ENCODE data around the gene USP25. TPM values are rescaled to one million over a fixed set of nuclear protein-coding genes. Genes with fewer than 3 reads are reported as not detected.

USP25 gene
- total RNA-seq, 1 donor from 2014 or later = 54.5 TPM

GRCh38 chr21:15753741-15754140, 24.0 kb downstream of the USP25 start:
- H3K27me3 ChIP-seq (ENCODE audit: control insufficient read depth, insufficient read depth, low read length) = no peaks in the 10 kb centered on the region
- peaks cover 1% of the 10 kb centered on the region for H3K36me3 ChIP-seq (ENCODE audit: control insufficient read depth, insufficient read depth, low read length)
- DNase-seq (ENCODE audit: low read depth) (no peak), FAIRE-seq (no peak)
- no peak for TF ChIP-seq CTCF (IDR thresholded peaks at IDR 0.05; ENCODE audit: insufficient read depth, low read length, severe bottlenecking)
- no peak overlapping the region for H3K4me3 ChIP-seq (ENCODE audit: low read depth, low read length)

- Histone ChIP-seq H3K36me3 (ENCODE audit: control insufficient read depth, insufficient read depth, low read length) (peaks cover 1% of the 10 kb centered on the region), H3K27me3 (ENCODE audit: control insufficient read depth, insufficient read depth, low read length) (no peaks in the 10 kb centered on the region), H3K4me3 (ENCODE audit: low read depth, low read length) (no peak overlapping the region)
- TF ChIP-seq CTCF (IDR thresholded peaks at IDR 0.05; ENCODE audit: insufficient read depth, low read length, severe bottlenecking) = no peak
- FAIRE-seq (peak; percentile 36), DNase-seq (ENCODE audit: low read depth) (peak; percentile 88)
These were observed 24.9 kb downstream of the USP25 start for GRCh38 chr21:15754640-15755039.

- no peak overlapping the region for H3K4me3 ChIP-seq (ENCODE audit: low read depth, low read length)
- TF ChIP-seq CTCF (IDR thresholded peaks at IDR 0.05; ENCODE audit: insufficient read depth, low read length, severe bottlenecking) = no peak
- DNase-seq (ENCODE audit: low read depth) (no peak), FAIRE-seq (no peak)
- peaks cover 1% of the 10 kb centered on the region for H3K36me3 ChIP-seq (ENCODE audit: control insufficient read depth, insufficient read depth, low read length)
- H3K27me3 ChIP-seq (ENCODE audit: control insufficient read depth, insufficient read depth, low read length) = no peaks in the 10 kb centered on the region
These were observed 25.3 kb downstream of the USP25 start for GRCh38 chr21:15755125-15755524.

GRCh38 chr21:15759469-15759868, 29.7 kb downstream of the USP25 start:
- no peak overlapping the region for H3K4me3 ChIP-seq (ENCODE audit: low read depth, low read length)
- peaks cover 1% of the 10 kb centered on the region for H3K36me3 ChIP-seq (ENCODE audit: control insufficient read depth, insufficient read depth, low read length)
- DNase-seq (ENCODE audit: low read depth) = no peak
- TF ChIP-seq CTCF (IDR thresholded peaks at IDR 0.05; ENCODE audit: insufficient read depth, low read length, severe bottlenecking) = no peak
- no peak for FAIRE-seq
- H3K27me3 ChIP-seq (ENCODE audit: control insufficient read depth, insufficient read depth, low read length) = no peaks in the 10 kb centered on the region

- FAIRE-seq = no peak
- DNase-seq (ENCODE audit: low read depth) = no peak
- no peaks in the 10 kb centered on the region for H3K27me3 ChIP-seq (ENCODE audit: control insufficient read depth, insufficient read depth, low read length)
- no peak for TF ChIP-seq CTCF (IDR thresholded peaks at IDR 0.05; ENCODE audit: insufficient read depth, low read length, severe bottlenecking)
- H3K4me3 ChIP-seq (ENCODE audit: low read depth, low read length) = no peak overlapping the region
- peaks cover 1% of the 10 kb centered on the region for H3K36me3 ChIP-seq (ENCODE audit: control insufficient read depth, insufficient read depth, low read length)
These were observed 31.8 kb downstream of the USP25 start for GRCh38 chr21:15761507-15762100.

- no peak for TF ChIP-seq CTCF (IDR thresholded peaks at IDR 0.05; ENCODE audit: insufficient read depth, low read length, severe bottlenecking)
- Histone ChIP-seq H3K27me3 (ENCODE audit: control insufficient read depth, insufficient read depth, low read length) (no peaks in the 10 kb centered on the region), H3K36me3 (ENCODE audit: control insufficient read depth, insufficient read depth, low read length) (peaks cover 1% of the 10 kb centered on the region), H3K4me3 (ENCODE audit: low read depth, low read length) (no peak overlapping the region)
- FAIRE-seq (no peak), DNase-seq (ENCODE audit: low read depth) (no peak)
These were observed 33.6 kb downstream of the USP25 start for GRCh38 chr21:15763359-15763758.

All from bronchial epithelial cell (primary cell).